ENCODE results near the gene KHK.
A peak's percentile ranks its signal among the peaks of the same experiment; 100 is the strongest.

The KHK gene

DNA sequence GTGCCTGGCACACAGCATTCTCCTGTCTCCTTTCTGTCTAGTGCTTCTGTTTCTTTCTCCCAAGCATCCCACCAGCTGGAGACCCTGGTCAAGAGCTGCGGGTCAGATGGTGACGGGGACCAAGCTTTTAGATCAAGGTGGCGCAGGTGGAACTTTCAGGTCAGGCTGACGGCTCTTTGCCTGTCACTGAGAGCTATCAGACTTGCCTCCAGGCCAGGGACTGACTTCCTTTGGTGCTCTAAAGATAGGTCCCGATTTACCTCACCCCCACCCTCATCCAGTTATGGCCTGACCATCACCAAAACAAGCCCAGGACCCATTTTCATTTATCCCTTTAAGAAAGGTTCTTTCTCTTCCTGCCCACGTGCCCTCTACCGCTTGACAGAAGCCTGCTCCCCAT lies 9.3 kb upstream of the KHK start (continued):
- TF ChIP-seq ZNF157 (tag by site-specific recombination; IDR thresholded peaks at IDR 0.05) (no peak), ZNF202 (tag by site-specific recombination; IDR thresholded peaks at IDR 0.05; ENCODE audit: borderline replicate concordance) (no peak), GLI4 (tag by site-specific recombination; IDR thresholded peaks at IDR 0.05) (no peak), SP7 (tag by site-specific recombination; IDR thresholded peaks at IDR 0.05) (no peak), ZNF600 (tag by site-specific recombination; IDR thresholded peaks at IDR 0.05) (no peak), ZNF792 (tag by site-specific recombination; IDR thresholded peaks at IDR 0.05) (no peak)
- TF ChIP-seq, protein P1, sequence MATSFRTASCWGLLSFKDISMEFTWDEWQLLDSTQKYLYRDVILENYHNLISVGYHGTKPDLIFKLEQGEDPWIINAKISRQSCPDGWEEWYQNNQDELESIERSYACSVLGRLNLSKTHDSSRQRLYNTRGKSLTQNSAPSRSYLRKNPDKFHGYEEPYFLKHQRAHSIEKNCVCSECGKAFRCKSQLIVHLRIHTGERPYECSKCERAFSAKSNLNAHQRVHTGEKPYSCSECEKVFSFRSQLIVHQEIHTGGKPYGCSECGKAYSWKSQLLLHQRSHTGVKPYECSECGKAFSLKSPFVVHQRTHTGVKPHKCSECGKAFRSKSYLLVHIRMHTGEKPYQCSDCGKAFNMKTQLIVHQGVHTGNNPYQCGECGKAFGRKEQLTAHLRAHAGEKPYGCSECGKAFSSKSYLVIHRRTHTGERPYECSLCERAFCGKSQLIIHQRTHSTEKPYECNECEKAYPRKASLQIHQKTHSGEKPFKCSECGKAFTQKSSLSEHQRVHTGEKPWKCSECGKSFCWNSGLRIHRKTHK (tag by site-specific recombination; IDR thresholded peaks at IDR 0.05) = no peak

DNA sequence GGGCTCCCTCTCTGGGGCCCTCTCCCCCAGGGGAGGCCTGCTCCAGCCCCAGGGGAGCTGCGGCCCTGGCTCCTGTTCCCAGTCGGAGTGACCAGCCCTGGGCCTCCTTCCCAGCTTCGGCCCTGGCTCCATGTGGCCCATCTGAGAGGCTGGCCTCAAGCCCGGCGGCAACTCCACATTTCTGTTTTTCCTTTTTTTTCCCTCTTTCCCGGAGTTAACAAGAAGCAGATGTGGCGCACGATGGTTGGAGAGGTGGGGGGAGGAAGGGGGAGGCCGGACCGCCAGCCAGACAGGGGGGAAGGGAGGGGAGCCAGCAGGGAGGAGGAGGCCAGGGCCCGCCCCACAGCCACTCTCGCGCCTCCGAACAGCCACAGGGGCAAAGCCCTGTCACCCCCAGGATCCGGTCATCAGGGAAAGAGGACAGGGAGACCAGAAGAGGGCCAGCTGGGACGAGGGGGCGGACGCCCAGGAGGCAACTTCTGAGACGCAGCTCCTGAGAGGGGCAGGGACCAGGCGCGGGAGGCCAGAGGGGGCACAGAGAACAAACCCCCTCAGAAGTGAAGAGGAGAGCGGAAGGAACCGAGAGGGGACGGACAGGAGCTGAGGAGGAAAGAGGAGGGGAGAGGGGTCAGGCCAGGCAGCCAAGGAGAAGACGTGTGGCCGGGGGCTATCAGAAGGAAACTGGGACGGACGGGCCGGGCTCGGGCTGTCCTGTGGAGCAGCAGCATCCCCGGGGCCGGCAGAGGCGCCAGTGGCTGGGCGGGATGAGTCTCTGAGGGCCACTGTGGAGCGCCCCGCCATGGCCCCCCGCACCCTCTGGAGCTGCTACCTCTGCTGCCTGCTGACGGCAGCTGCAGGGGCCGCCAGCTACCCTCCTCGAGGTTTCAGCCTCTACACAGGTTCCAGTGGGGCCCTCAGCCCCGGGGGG lies 8.0 kb upstream of the KHK start, which contains the start of gene EMILIN1:
EMILIN1 (plus strand) TSS at position 349 of the 928 bp plus-strand sequence; CDS start at position 800, 451 bp downstream.
- Histone ChIP-seq H3K27ac (ENCODE audit: extremely low read depth, low read depth, low read length) (no peak within 1 kb of the TSS), H3K4me3 (ENCODE audit: low read depth, low read length) (no peak within 1 kb of the TSS), H3K36me3 (ENCODE audit: control insufficient read depth in 2 of 2, insufficient read depth in 1 of 2, low read length in 2 of 2) (no peaks in the 10 kb centered on the region), H3K4me1 (ENCODE audit: control insufficient read depth, insufficient read depth, low read length) (peaks cover 4% of the 10 kb centered on the region), H3K9me3 (ENCODE audit: control insufficient read depth, insufficient read depth, low read depth, low read length) (no peaks in the 10 kb centered on the region)
- ChIA-PET CTCF (interaction anchor here (0.6 to 1.0 kb wide), 3 partner anchors 13 to 27 kb away, joined by 3 to 4 read pairs (median 3); partner anchors contain the start of gene AGBL5), POLR2A (no interaction called here)
- TF ChIP-seq ZIC2 (tag by site-specific recombination; IDR thresholded peaks at IDR 0.05) (peak; percentile 40), GLIS1 (tag by site-specific recombination; IDR thresholded peaks at IDR 0.05) (peak; percentile 71), ZNF10 (tag by site-specific recombination; IDR thresholded peaks at IDR 0.05) (no peak)

DNA sequence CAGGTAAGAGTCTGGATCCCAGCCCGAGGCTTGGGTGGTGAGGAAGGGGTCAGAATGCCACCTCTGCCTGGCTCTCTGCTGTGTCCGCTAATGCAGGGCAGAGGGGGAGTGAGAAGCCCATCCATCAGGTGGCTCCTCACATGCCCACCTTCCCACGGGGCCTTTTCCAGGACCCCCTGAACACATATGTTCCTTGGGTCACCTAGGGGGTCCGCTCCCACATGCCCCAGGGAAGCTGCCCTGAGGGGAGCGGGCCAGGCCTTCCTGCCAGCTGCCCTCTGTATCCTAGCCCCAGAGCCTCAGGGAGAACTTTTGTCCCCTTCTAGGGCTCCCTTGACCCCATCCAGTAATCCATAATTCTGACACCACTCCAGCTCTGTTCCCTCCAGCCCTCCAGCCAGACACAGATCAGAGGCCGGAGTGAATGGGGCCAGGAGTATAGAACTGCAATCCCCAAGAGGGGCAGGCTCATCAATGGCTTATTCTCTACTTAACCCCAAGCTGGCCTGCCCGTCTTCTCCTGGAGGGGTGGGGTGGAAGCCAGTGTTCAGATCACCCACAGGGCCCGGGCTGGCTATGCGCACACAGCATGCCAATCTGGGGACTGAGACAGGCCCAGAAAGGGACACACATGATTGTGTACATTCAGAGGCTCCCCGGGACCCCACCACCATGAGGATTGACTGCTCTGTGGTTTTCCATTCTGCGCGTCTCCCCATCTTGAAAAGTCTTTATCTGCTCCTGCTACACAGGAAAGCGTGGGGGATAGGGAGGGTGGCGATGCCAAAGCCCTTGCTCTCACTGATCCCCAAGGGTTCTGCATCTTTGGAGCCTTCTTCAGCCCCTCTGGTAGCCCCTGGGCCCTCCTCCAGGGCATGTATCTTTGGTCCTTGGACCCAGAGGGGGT lies 7.1 kb upstream of the KHK start:
- no peak for TF ChIP-seq ZNF157 (tag by site-specific recombination; IDR thresholded peaks at IDR 0.05)
- ChIA-PET POLR2A (no interaction called here), CTCF (interaction anchor here (0.5 to 1.0 kb wide), 3 partner anchors 19 to 224 kb away, joined by 3 to 4 read pairs (median 3); partner anchors contain the start of gene AGBL5)
- no peaks in the 10 kb centered on the region for H3K9me3 ChIP-seq (ENCODE audit: control insufficient read depth, insufficient read depth, low read depth, low read length)
- H3K4me1 ChIP-seq (ENCODE audit: control insufficient read depth, insufficient read depth, low read length) = peaks cover 4% of the 10 kb centered on the region
- H3K27ac ChIP-seq (ENCODE audit: extremely low read depth, low read depth, low read length) = no peak overlapping the region
- no peaks in the 10 kb centered on the region for H3K36me3 ChIP-seq (ENCODE audit: control insufficient read depth in 2 of 2, insufficient read depth in 1 of 2, low read length in 2 of 2)
- H3K4me3 ChIP-seq (ENCODE audit: low read depth, low read length) = no peak overlapping the region

DNA sequence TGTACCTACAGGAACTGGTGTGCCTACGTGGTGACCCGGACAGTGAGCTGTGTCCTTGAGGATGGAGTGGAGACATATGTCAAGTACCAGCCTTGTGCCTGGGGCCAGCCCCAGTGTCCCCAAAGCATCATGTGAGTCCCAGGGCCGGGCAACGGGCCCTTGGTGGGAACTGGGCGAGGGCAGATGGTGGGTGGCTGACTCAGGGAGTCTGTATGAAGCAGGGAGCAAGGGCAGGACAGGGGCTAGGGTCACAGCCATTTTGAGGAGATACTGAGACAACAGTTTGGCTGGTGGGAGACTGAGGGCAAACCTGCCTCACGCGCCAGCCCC lies 6.5 kb upstream of the KHK start:
- H3K4me1 ChIP-seq (ENCODE audit: control insufficient read depth, insufficient read depth, low read length) = peaks cover 4% of the 10 kb centered on the region
- CTCF ChIA-PET = interaction anchor here (0.6 to 0.9 kb wide), 3 partner anchors 18 to 34 kb away, joined by 3 read pairs; no protein-coding TSS in a partner anchor
- H3K27ac ChIP-seq (ENCODE audit: extremely low read depth, low read depth, low read length) = no peak overlapping the region
- no peaks in the 10 kb centered on the region for H3K36me3 ChIP-seq (ENCODE audit: control insufficient read depth in 2 of 2, insufficient read depth in 1 of 2, low read length in 2 of 2)
- no peak overlapping the region for H3K4me3 ChIP-seq (ENCODE audit: low read depth, low read length)
- TF ChIP-seq ZNF416 (tag by site-specific recombination; IDR thresholded peaks at IDR 0.05) (no peak), ZNF670 (tag by site-specific recombination; IDR thresholded peaks at IDR 0.05; ENCODE audit: low read depth) (no peak), ZNF571 (tag by site-specific recombination; IDR thresholded peaks at IDR 0.05) (no peak), ZNF654 (tag by site-specific recombination; IDR thresholded peaks at IDR 0.05; ENCODE audit: low read depth) (no peak), ZNF311 (tag by site-specific recombination; IDR thresholded peaks at IDR 0.05; ENCODE audit: borderline replicate concordance) (no peak), ZNF354C (tag by site-specific recombination; IDR thresholded peaks at IDR 0.05; ENCODE audit: borderline replicate concordance, low read depth) (no peak), ZNF19 (tag by site-specific recombination; IDR thresholded peaks at IDR 0.05; ENCODE audit: low read depth) (no peak), ZNF792 (tag by site-specific recombination; IDR thresholded peaks at IDR 0.05) (no peak), GLI4 (tag by site-specific recombination; IDR thresholded peaks at IDR 0.05) (no peak), OVOL3 (tag by site-specific recombination; IDR thresholded peaks at IDR 0.05) (no peak), GLIS1 (tag by site-specific recombination; IDR thresholded peaks at IDR 0.05) (no peak), REPIN1 (tag by site-specific recombination; IDR thresholded peaks at IDR 0.05; ENCODE audit: low read depth) (no peak), ZNF843 (tag by site-specific recombination; IDR thresholded peaks at IDR 0.05) (no peak), BCL11B (tag by site-specific recombination; IDR thresholded peaks at IDR 0.05; ENCODE audit: low read depth) (no peak)
- POLR2A ChIA-PET = no interaction called here
- H3K9me3 ChIP-seq (ENCODE audit: control insufficient read depth, insufficient read depth, low read depth, low read length) = no peaks in the 10 kb centered on the region
